Lung (tissue), 12 donors: ENCODE results near the gene DIPK1A. TPM values are rescaled to one million over a fixed set of nuclear protein-coding genes. Genes with fewer than 3 reads are reported as not detected.

Source experiments
- ATAC-seq: fragments of 200-7000 bp; cut with Tn5 transposase; one replicate; pipeline ENCODE4 v1.9.1; 2020; ENCODE audit warnings: moderate number of reproducible peaks; ENCODE audit not compliant: insufficient read depth, low FRiP score
- DNase-seq, 3 donors: peaks; one replicate each; pipeline ENCODE4 v3.0.0-alpha.2; 2013 to 2017
- H3K27ac ChIP-seq, 2 donors: one replicate each; pipeline ENCODE4 v1.5.1; 2013; ENCODE audit warnings: mild to moderate bottlenecking in 2 of 2, moderate library complexity in 2 of 2, control low read depth in 1 of 2, inconsistent platforms in 1 of 2, low read depth in 1 of 2, low read length in 1 of 2
- H3K27me3 ChIP-seq, 3 donors: one replicate each; pipeline ENCODE4 v1.5.1; 2013; ENCODE audit warnings: low read length in 2 of 3; ENCODE audit not compliant: control insufficient read depth in 3 of 3, insufficient read depth in 3 of 3
- H3K36me3 ChIP-seq, 4 donors: one replicate each; pipeline ENCODE4 v1.5.1; 2013; ENCODE audit warnings: low read length in 4 of 4, mild to moderate bottlenecking in 1 of 4, moderate library complexity in 1 of 4; ENCODE audit not compliant: control insufficient read depth in 4 of 4, insufficient read depth in 4 of 4
- H3K4me1 ChIP-seq, 5 donors: one replicate each; pipeline ENCODE4 v1.5.1; 2013; ENCODE audit warnings: low read length in 5 of 5, mild to moderate bottlenecking in 2 of 5, moderate library complexity in 1 of 5; ENCODE audit not compliant: control insufficient read depth in 5 of 5, insufficient read depth in 5 of 5
- H3K4me3 ChIP-seq: one replicate; pipeline ENCODE4 v1.5.1; 2013; ENCODE audit warnings: mild to moderate bottlenecking, control low read depth, moderate library complexity
- H3K9ac ChIP-seq, 2 donors: one replicate each; pipeline ENCODE4 v1.5.1; 2013; ENCODE audit warnings: low read length in 2 of 2, control low read depth in 1 of 2; ENCODE audit not compliant: insufficient read depth in 1 of 2
- H3K9me3 ChIP-seq, 4 donors: one replicate each; pipeline ENCODE4 v1.5.1; 2013; ENCODE audit warnings: low read length in 3 of 4, mild to moderate bottlenecking in 1 of 4, moderate library complexity in 1 of 4; ENCODE audit not compliant: control insufficient read depth in 4 of 4, insufficient read depth in 3 of 4
- CTCF ChIP-seq: IDR thresholded peaks from 2 replicates; pipeline ENCODE4 v1.5.1; 2012; ENCODE audit warnings: mild to moderate bottlenecking; ENCODE audit errors: control extremely low read depth, extremely low read depth
- WGBS, 2 donors: extraction: QIAGEN DNeasy Blood & Tissue Kit; methylation state at CpG; one replicate each; pipeline ENCODE4 v1.1.7; 2013; 5-methylcytosine and 5-hydroxymethylcytosine counted together
- polyA plus RNA-seq, 2 donors: library from polyadenylated mRNA; stranded (reverse); fragments of 200-250 nt; gene quantifications; one replicate each; pipeline ENCODE4 v1.2.1, GENCODE V29; 2013
- total RNA-seq, 2 donors: library from RNA; depleted of rRNA in 1 of 2; stranded (reverse); fragments of >200 nt in 1 of 2; gene quantifications; one replicate each; pipeline ENCODE4 v1.2.1, GENCODE V29; 2014 to 2021
- donor health status: control.
- donor health status: control.
- donor health status: Bipolar disorder and iron deficiency.
- donor health status: healthy.
- donor health status: DM: yes; HTN: yes; CAD: no.

DIPK1A gene
- total and polyA plus RNA-seq, 4 donors = 2.3 to 8.0 (median 4.1) TPM

DNA sequence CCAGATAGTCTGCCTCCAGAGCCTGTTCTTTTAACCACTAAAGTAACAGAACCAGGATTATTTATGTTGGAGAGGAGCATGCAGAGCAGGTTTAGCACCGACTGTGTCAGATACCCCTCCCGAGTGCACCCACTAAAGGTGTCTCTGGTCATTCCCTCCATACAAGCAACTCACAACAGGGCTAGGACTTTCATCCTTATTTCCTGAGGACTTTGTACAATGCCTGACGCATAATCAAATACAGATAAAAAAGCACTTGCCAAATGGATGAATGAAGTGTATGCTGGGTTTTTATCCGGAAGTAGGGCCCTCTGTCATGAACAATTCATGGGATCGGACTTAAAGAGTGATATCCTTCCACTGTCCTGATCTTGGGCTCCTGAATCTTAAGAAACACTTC, 103.4 kb downstream of the DIPK1A start:
- H3K27me3 ChIP-seq = no peaks in the 10 kb centered on the region
- H3K4me1 ChIP-seq = peaks cover 0 to 2% (median 0%) of the 10 kb centered on the region in 5 donors
- H3K9me3 ChIP-seq = no peaks in the 10 kb centered on the region
- no peak overlapping the region for H3K4me3 ChIP-seq
- H3K36me3 ChIP-seq = no peaks in the 10 kb centered on the region
- WGBS, 2 donors = 81 to 87% methylated on average over 5 of the region's 5 CpGs
- DNase-seq (no peak), ATAC-seq (no peak)
- TF ChIP-seq CTCF = no peak
- no peak overlapping the region for H3K27ac ChIP-seq
- H3K9ac ChIP-seq = no peak overlapping the region

DNA sequence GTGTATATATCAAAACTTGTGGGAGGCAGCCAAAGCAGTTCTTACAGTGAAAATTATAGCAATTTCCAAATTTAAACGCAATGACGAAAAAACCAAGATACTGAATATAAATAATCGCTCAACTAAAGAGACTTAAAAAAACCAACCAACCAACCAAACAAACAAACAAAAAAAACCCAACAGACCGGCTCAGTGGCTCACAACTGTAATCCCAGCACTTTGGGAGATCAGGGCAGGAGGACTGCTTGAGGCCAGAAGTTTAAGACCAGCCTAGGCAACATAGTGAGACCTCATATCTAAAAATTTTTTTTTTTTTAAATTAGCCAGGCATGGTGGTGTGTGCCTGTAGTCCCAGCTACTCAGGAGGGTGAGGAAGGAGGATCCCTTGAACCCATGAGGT, 106.0 kb downstream of the DIPK1A start:
- Histone ChIP-seq H3K27me3 (no peaks in the 10 kb centered on the region), H3K36me3 (no peaks in the 10 kb centered on the region), H3K9ac (no peak overlapping the region), H3K4me1 (peaks cover 0 to 2% (median 0%) of the 10 kb centered on the region in 5 donors), H3K27ac (no peak overlapping the region), H3K4me3 (no peak overlapping the region), H3K9me3 (no peaks in the 10 kb centered on the region)
- DNase-seq (no peak), ATAC-seq (no peak)
- no peak for TF ChIP-seq CTCF
- 87 to 99% methylated on average over 4 of the region's 4 CpGs for WGBS, 2 donors

DNA sequence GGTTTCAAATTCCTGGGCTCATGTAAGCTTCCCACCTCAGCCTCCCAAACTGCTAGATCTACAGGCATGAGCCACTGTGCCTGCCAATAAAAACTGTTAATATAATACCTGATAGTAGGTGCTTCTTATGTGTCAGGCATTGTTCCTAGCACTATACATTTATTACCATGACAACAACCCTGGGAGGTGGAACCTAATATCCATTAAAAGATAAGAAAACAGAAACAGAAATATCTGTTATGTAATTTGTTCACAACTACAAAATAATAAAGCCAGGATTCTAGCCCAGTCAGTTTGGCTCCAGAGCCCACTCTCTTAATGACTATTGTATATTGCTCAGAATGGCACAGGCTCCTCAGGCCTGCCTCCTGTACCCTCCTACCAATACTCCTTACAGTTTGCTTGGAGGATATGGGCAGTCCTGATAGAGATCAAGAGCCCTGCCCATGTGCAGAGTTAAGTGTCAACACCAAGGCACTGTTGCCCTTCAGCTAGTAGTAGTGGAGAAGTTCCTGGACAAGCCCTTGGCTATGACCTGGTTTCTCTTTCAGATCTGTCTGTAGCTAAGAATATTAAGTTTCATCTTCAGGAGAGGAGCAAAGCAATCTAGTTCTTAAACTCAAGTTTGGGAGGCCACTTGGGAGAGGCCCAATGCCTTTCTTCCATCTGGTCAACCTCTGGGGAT, 107.0 kb downstream of the DIPK1A start:
- peak; percentile 39 for ATAC-seq
- Histone ChIP-seq H3K27me3 (no peaks in the 10 kb centered on the region), H3K27ac (no peak overlapping the region), H3K4me3 (no peak overlapping the region), H3K36me3 (no peaks in the 10 kb centered on the region), H3K9ac (no peak overlapping the region), H3K9me3 (no peaks in the 10 kb centered on the region), H3K4me1 (no peaks in the 10 kb centered on the region)
- TF ChIP-seq CTCF = no peak
- DNase-seq = no peak

- ATAC-seq = no peak
- no peak for DNase-seq
- no peak for TF ChIP-seq CTCF
- Histone ChIP-seq H3K9me3 (no peaks in the 10 kb centered on the region), H3K4me1 (no peaks in the 10 kb centered on the region), H3K4me3 (no peak overlapping the region), H3K9ac (no peak overlapping the region), H3K36me3 (no peaks in the 10 kb centered on the region), H3K27me3 (no peaks in the 10 kb centered on the region), H3K27ac (no peak overlapping the region)
- 31 to 68% methylated on average over 2 of the region's 2 CpGs for WGBS, 2 donors
These were observed 108.0 kb downstream of the DIPK1A start for GRCh38 chr1:92853299-92853698.
